ENCODE data around the gene DKK3. TPM values are rescaled to one million over a fixed set of nuclear protein-coding genes. Genes with fewer than 3 reads are reported as not detected.

Gene DKK3
- total and polyA plus RNA-seq, 4 donors, result 250 to 938 (median 392) TPM

- Histone ChIP-seq H3K4me1 (ENCODE audit: control insufficient read depth in 1 of 2, insufficient read depth in 2 of 2, low read length in 2 of 2) (peaks cover 3 to 6% of the 10 kb centered on the region in 2 donors), H3K27me3 (ENCODE audit: control insufficient read depth in 1 of 2, insufficient read depth in 2 of 2, low read length in 1 of 2) (no peaks in the 10 kb centered on the region), H3K27ac (ENCODE audit: low read depth in 1 of 2, low read length in 2 of 2) (no peak overlapping the region), H3K9me3 (ENCODE audit: control insufficient read depth, low read length) (no peaks in the 10 kb centered on the region), H3K4me3 (ENCODE audit: low read length in 2 of 2) (no peak overlapping the region), H3K36me3 (ENCODE audit: control insufficient read depth in 1 of 2, insufficient read depth in 2 of 2, low read length in 1 of 2) (no peaks in the 10 kb centered on the region)
- intact Hi-C loops (cut with DNase I), result no loop called here
- DNase-seq (no peak), ATAC-seq (ENCODE audit: low FRiP score) (no peak)
- WGBS, 2 donors, result 79 to 82% methylated on average over 4 of the region's 4 CpGs
Measured at GRCh38 chr11:12024254-12024926, 16.0 kb upstream of the DKK3 start.

- Histone ChIP-seq H3K4me3 (ENCODE audit: low read length in 2 of 2) (no peak overlapping the region), H3K27me3 (ENCODE audit: control insufficient read depth in 1 of 2, insufficient read depth in 2 of 2, low read length in 1 of 2) (no peaks in the 10 kb centered on the region), H3K4me1 (ENCODE audit: control insufficient read depth in 1 of 2, insufficient read depth in 2 of 2, low read length in 2 of 2) (peaks cover 6 to 15% of the 10 kb centered on the region in 2 donors), H3K27ac (ENCODE audit: low read depth in 1 of 2, low read length in 2 of 2) (no peak overlapping the region), H3K9me3 (ENCODE audit: control insufficient read depth, low read length) (no peaks in the 10 kb centered on the region), H3K36me3 (ENCODE audit: control insufficient read depth in 1 of 2, insufficient read depth in 2 of 2, low read length in 1 of 2) (no peaks in the 10 kb centered on the region)
- WGBS, 2 donors, result 99 to 100% methylated on average over 1 of the region's 1 CpG
- ATAC-seq (ENCODE audit: low FRiP score) (no peak), DNase-seq (no peak)
- intact Hi-C loops (cut with DNase I), result no loop called here
Measured at GRCh38 chr11:12023015-12023414, 14.6 kb upstream of the DKK3 start.

GRCh38 chr11:12020546-12020945 is 12.1 kb upstream of the DKK3 start:
- no peaks in the 10 kb centered on the region for H3K36me3 ChIP-seq (ENCODE audit: control insufficient read depth in 1 of 2, insufficient read depth in 2 of 2, low read length in 1 of 2)
- no peaks in the 10 kb centered on the region for H3K27me3 ChIP-seq (ENCODE audit: control insufficient read depth in 1 of 2, insufficient read depth in 2 of 2, low read length in 1 of 2)
- H3K27ac ChIP-seq (ENCODE audit: low read depth in 1 of 2, low read length in 2 of 2), result no peak overlapping the region
- ATAC-seq (ENCODE audit: low FRiP score) (no peak), DNase-seq (no peak)
- 32 to 42% methylated on average over 2 of the region's 2 CpGs for WGBS, 2 donors
- intact Hi-C loops (cut with DNase I), result no loop called here
- H3K4me1 ChIP-seq (ENCODE audit: control insufficient read depth in 1 of 2, insufficient read depth in 2 of 2, low read length in 2 of 2), result peaks cover 8 to 15% of the 10 kb centered on the region in 2 donors
- no peaks in the 10 kb centered on the region for H3K9me3 ChIP-seq (ENCODE audit: control insufficient read depth, low read length)
- H3K4me3 ChIP-seq (ENCODE audit: low read length in 2 of 2), result no peak overlapping the region

- no peaks in the 10 kb centered on the region for H3K27me3 ChIP-seq (ENCODE audit: control insufficient read depth in 1 of 2, insufficient read depth in 2 of 2, low read length in 1 of 2)
- no peak overlapping the region for H3K4me3 ChIP-seq (ENCODE audit: low read length in 2 of 2)
- peaks cover 8 to 15% of the 10 kb centered on the region in 2 donors for H3K4me1 ChIP-seq (ENCODE audit: control insufficient read depth in 1 of 2, insufficient read depth in 2 of 2, low read length in 2 of 2)
- WGBS, 2 donors, result 19 to 23% methylated on average over 3 of the region's 3 CpGs
- H3K9me3 ChIP-seq (ENCODE audit: control insufficient read depth, low read length), result no peaks in the 10 kb centered on the region
- ATAC-seq (ENCODE audit: low FRiP score) (peak; percentile 3), DNase-seq (no peak)
- intact Hi-C loops (cut with DNase I), result loop anchor here in 1 of 2 donors (2.0 kb wide), 1 partner anchor 43 kb away; no protein-coding TSS in a partner anchor
- no peaks in the 10 kb centered on the region for H3K36me3 ChIP-seq (ENCODE audit: control insufficient read depth in 1 of 2, insufficient read depth in 2 of 2, low read length in 1 of 2)
- H3K27ac ChIP-seq (ENCODE audit: low read depth in 1 of 2, low read length in 2 of 2), result peak overlapping the region in 1 of 2 donors; percentile 57
Measured at GRCh38 chr11:12019866-12020416, 11.5 kb upstream of the DKK3 start.

GRCh38 chr11:12019337-12019736 is 10.9 kb upstream of the DKK3 start:
- Histone ChIP-seq H3K27me3 (ENCODE audit: control insufficient read depth in 1 of 2, insufficient read depth in 2 of 2, low read length in 1 of 2) (no peaks in the 10 kb centered on the region), H3K4me3 (ENCODE audit: low read length in 2 of 2) (no peak overlapping the region), H3K4me1 (ENCODE audit: control insufficient read depth in 1 of 2, insufficient read depth in 2 of 2, low read length in 2 of 2) (peaks cover 8 to 15% of the 10 kb centered on the region in 2 donors), H3K27ac (ENCODE audit: low read depth in 1 of 2, low read length in 2 of 2) (peak overlapping the region; percentile 5 to 57), H3K9me3 (ENCODE audit: control insufficient read depth, low read length) (no peaks in the 10 kb centered on the region), H3K36me3 (ENCODE audit: control insufficient read depth in 1 of 2, insufficient read depth in 2 of 2, low read length in 1 of 2) (no peaks in the 10 kb centered on the region)
- DNase-seq (no peak), ATAC-seq (ENCODE audit: low FRiP score) (peak; percentile 54)
- intact Hi-C loops (cut with DNase I), result loop anchor here in 1 of 2 donors (2.0 kb wide), 1 partner anchor 43 kb away; no protein-coding TSS in a partner anchor
- WGBS, 2 donors, result 1 to 7% methylated on average over 9 of the region's 9 CpGs

GRCh38 chr11:12017865-12018453 is 9.5 kb upstream of the DKK3 start:
- intact Hi-C loops (cut with DNase I), result loop anchor here in 1 of 2 donors (2.0 kb wide), 1 partner anchor 41 kb away; no protein-coding TSS in a partner anchor
- peaks cover 8 to 15% of the 10 kb centered on the region in 2 donors for H3K4me1 ChIP-seq (ENCODE audit: control insufficient read depth in 1 of 2, insufficient read depth in 2 of 2, low read length in 2 of 2)
- no peak for DNase-seq
- H3K27ac ChIP-seq (ENCODE audit: low read depth in 1 of 2, low read length in 2 of 2), result peak overlapping the region; percentile 74 to 99
- H3K27me3 ChIP-seq (ENCODE audit: control insufficient read depth in 1 of 2, insufficient read depth in 2 of 2, low read length in 1 of 2), result no peaks in the 10 kb centered on the region
- H3K9me3 ChIP-seq (ENCODE audit: control insufficient read depth, low read length), result no peaks in the 10 kb centered on the region
- no peaks in the 10 kb centered on the region for H3K36me3 ChIP-seq (ENCODE audit: control insufficient read depth in 1 of 2, insufficient read depth in 2 of 2, low read length in 1 of 2)
- whole genome bisulfite sequencing, 2 donors, result 32 to 39% methylated on average over 3 of the region's 3 CpGs
- ATAC-seq (ENCODE audit: low FRiP score), result peak; percentile 70
- H3K4me3 ChIP-seq (ENCODE audit: low read length in 2 of 2), result no peak overlapping the region

GRCh38 chr11:12017243-12017678 is 8.8 kb upstream of the DKK3 start:
- peak overlapping the region; percentile 74 to 84 for H3K27ac ChIP-seq (ENCODE audit: low read depth in 1 of 2, low read length in 2 of 2)
- intact Hi-C loops (cut with DNase I), result no loop called here
- H3K4me3 ChIP-seq (ENCODE audit: low read length in 2 of 2), result no peak overlapping the region
- ATAC-seq (ENCODE audit: low FRiP score), result peak; percentile 77
- no peaks in the 10 kb centered on the region for H3K27me3 ChIP-seq (ENCODE audit: control insufficient read depth in 1 of 2, insufficient read depth in 2 of 2, low read length in 1 of 2)
- DNase-seq, result no peak
- 2 to 6% methylated on average over 5 of the region's 5 CpGs for WGBS, 2 donors
- H3K4me1 ChIP-seq (ENCODE audit: control insufficient read depth in 1 of 2, insufficient read depth in 2 of 2, low read length in 2 of 2), result peaks cover 8 to 15% of the 10 kb centered on the region in 2 donors
- H3K9me3 ChIP-seq (ENCODE audit: control insufficient read depth, low read length), result no peaks in the 10 kb centered on the region
- no peaks in the 10 kb centered on the region for H3K36me3 ChIP-seq (ENCODE audit: control insufficient read depth in 1 of 2, insufficient read depth in 2 of 2, low read length in 1 of 2)

GRCh38 chr11:12016246-12016645 is 7.8 kb upstream of the DKK3 start:
- WGBS, 2 donors, result 91 to 93% methylated on average over 2 of the region's 2 CpGs
- H3K9me3 ChIP-seq (ENCODE audit: control insufficient read depth, low read length), result no peaks in the 10 kb centered on the region
- H3K36me3 ChIP-seq (ENCODE audit: control insufficient read depth in 1 of 2, insufficient read depth in 2 of 2, low read length in 1 of 2), result no peaks in the 10 kb centered on the region
- H3K4me3 ChIP-seq (ENCODE audit: low read length in 2 of 2), result no peak overlapping the region
- peak overlapping the region in 1 of 2 donors; percentile 99 for H3K27ac ChIP-seq (ENCODE audit: low read depth in 1 of 2, low read length in 2 of 2)
- DNase-seq (no peak), ATAC-seq (ENCODE audit: low FRiP score) (no peak)
- intact Hi-C loops (cut with DNase I), result no loop called here
- no peaks in the 10 kb centered on the region for H3K27me3 ChIP-seq (ENCODE audit: control insufficient read depth in 1 of 2, insufficient read depth in 2 of 2, low read length in 1 of 2)
- peaks cover 8 to 15% of the 10 kb centered on the region in 2 donors for H3K4me1 ChIP-seq (ENCODE audit: control insufficient read depth in 1 of 2, insufficient read depth in 2 of 2, low read length in 2 of 2)

Data from aorta (tissue), 5 donors.